HL-60 (cell line): Measurements from ENCODE around the gene ZNF318.
"Not testable (repeated sequence)": the region's sequence is repeated elsewhere in the genome, so short reads cannot be mapped to it uniquely, and the experiment has no call there.

Experiments used
- CTCF ChIP-seq: IDR thresholded peaks from one replicate; pipeline ENCODE4 v1.5.1; 2011; ENCODE audit warnings: low read length, control low read depth, inconsistent platforms; ENCODE audit not compliant: insufficient read depth
- GABPA ChIP-seq: IDR thresholded peaks from 2 replicates; pipeline ENCODE4 v1.6.1; 2012; ENCODE audit warnings: low read depth
- POLR2AphosphoS5 ChIP-seq: IDR thresholded peaks from 2 replicates; pipeline ENCODE4 v1.6.1; 2012; ENCODE audit warnings: low read depth
- SPI1 ChIP-seq: IDR thresholded peaks from 2 replicates; pipeline ENCODE4 v1.6.1; 2012; ENCODE audit warnings: low read depth, mild to moderate bottlenecking, borderline replicate concordance
- TF ChIP-seq, protein P1 (sequence below): IDR thresholded peaks from 2 replicates; pipeline ENCODE4 v1.6.1; 2012; ENCODE audit warnings: low read depth; ENCODE audit not compliant: insufficient replicate concordance

DNA sequence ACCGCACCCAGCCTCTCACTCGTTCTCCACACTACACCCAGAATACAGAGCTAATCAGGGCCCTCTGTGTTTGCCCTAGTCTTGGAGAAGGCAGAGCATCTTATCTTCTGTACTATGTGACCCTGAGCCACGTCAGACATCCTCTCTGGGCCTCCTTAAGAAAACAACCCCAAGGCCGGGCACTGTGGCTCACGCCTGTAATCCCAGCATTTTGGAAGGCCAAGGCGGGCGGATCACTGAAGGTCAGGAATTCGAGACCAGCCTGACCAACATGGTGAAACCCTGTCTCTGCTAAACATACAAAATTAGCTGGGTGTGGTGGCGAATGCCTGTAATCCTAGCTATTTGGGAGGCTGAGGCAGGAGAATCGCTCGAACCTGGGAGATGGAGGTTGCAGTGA is 66.4 kb downstream of the ZNF318 start:
- TF ChIP-seq CTCF, POLR2AphosphoS5, GABPA, SPI1: not testable (repeated sequence)
- TF ChIP-seq, protein P1, sequence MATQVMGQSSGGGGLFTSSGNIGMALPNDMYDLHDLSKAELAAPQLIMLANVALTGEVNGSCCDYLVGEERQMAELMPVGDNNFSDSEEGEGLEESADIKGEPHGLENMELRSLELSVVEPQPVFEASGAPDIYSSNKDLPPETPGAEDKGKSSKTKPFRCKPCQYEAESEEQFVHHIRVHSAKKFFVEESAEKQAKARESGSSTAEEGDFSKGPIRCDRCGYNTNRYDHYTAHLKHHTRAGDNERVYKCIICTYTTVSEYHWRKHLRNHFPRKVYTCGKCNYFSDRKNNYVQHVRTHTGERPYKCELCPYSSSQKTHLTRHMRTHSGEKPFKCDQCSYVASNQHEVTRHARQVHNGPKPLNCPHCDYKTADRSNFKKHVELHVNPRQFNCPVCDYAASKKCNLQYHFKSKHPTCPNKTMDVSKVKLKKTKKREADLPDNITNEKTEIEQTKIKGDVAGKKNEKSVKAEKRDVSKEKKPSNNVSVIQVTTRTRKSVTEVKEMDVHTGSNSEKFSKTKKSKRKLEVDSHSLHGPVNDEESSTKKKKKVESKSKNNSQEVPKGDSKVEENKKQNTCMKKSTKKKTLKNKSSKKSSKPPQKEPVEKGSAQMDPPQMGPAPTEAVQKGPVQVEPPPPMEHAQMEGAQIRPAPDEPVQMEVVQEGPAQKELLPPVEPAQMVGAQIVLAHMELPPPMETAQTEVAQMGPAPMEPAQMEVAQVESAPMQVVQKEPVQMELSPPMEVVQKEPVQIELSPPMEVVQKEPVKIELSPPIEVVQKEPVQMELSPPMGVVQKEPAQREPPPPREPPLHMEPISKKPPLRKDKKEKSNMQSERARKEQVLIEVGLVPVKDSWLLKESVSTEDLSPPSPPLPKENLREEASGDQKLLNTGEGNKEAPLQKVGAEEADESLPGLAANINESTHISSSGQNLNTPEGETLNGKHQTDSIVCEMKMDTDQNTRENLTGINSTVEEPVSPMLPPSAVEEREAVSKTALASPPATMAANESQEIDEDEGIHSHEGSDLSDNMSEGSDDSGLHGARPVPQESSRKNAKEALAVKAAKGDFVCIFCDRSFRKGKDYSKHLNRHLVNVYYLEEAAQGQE = not testable (repeated sequence)
